Measurements from ENCODE around the gene VSIR.

The VSIR gene

GRCh38 chr10:71711052-71711623 is 62.2 kb downstream of the VSIR start:
- no peak for DNase-seq

- DNase-seq, result no peak
Measured at GRCh38 chr10:71710519-71710918, 62.8 kb downstream of the VSIR start.

DNA sequence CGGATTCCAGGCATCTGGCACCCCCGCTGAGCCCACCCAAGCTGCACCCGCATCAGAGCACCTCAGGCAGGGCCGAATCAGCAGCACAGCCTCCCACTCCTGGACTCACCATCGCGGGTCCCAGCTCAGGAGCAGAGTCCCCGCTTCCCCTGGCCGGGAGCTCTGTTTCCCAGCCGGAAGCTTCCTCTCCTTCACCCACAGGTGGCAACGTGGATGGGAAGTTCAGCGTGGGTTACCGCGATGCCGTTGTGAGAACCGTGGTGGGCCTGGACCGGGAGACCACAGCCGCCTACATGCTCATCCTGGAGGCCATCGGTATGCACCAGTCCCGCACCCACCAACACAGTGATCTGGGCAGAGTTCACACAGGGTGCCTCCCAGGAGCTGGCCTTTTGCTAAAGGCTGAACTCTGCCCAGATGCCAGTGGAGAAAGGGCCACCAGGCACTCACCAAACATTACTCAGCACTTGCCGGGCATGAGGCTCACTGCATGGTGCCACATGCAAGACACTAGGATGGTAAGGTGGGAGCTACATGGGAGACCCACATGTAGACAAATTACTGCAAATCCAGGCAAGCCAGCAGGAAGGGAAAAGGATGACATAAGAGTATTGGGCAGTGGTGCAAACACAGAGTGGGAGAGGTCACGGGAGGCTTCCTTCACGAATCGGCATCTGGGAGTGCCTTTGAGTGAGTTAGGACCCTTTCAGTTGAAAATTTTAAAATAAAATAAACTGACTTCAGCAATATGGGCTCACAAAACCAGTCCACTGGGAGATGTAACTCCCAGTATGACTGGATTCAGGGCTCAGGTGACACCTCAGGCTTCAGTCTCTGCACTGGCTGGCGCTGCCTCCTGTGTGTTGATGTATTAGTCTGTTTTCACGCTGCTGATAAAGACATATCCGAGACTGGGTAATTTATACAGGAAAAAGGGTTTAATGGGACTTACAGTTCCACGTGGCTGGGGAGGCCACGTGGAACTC is 64.1 kb downstream of the VSIR start:
- no peak for DNase-seq

DNA sequence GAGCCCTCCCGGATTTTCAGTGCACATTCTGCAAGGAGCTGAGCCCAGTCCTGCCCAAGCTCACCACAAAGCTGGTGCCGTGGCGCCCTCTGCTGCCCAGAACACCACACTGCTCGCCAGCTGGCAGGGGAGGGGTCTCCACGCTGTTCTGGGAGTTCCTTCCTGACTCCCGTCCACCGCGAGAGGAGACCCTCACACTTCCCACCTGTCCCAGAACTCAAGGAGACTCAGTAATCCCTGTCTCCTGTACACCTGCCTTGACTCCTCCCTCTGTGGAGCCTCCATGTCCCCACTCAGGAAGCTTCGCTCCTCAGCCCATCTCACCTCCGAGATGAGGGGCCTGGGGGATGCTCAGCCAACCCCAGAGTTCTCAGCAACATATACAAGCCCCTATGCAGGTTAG is 65.0 kb downstream of the VSIR start:
- no peak for DNase-seq

DNA sequence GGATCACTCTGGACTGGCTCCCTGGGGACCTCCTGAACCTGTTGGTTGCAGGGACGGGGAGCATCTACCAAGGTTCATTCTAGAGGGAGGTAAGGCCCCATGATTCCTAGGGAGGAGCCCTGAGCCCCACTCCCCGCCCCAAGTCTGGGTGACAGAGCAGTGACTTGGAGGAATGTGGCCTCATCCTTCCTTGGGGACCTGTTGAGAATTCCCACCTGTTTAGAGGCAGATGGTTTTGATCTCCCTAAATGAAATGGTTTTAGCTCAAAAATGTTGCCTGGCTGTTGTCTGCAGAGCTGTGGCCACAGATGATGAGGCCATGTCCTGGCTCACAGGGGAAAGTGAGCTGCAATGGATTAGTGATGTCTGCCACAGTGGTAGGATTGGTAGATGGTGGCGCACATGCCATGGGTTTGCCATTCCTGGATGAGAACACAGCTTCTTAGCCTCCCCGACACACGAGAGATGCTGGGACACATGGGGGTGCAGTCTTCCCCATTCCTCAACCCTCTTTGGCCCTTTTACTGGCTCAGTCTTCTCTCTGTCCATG is 66.0 kb downstream of the VSIR start:
- DNase-seq, result no peak

GRCh38 chr10:71706216-71707121 is 66.9 kb downstream of the VSIR start:
- no peak for DNase-seq

GRCh38 chr10:71705582-71705981 is 67.7 kb downstream of the VSIR start:
- DNase-seq, result no peak

DNA sequence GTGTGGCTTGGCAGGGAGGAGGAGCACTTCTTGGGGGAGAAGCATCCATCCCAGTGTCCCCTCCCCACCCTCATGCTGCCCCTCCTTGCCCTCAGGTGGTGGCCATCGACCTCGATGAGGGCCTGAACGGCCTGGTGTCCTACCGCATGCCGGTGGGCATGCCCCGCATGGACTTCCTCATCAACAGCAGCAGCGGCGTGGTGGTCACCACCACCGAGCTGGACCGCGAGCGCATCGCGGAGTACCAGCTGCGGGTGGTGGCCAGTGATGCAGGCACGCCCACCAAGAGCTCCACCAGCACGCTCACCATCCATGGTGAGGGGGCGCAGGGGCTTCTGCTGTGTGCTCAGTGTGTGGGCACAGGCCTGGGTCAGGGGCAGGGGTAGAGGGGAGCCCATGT is 68.5 kb downstream of the VSIR start:
- DNase-seq, result no peak

DNA sequence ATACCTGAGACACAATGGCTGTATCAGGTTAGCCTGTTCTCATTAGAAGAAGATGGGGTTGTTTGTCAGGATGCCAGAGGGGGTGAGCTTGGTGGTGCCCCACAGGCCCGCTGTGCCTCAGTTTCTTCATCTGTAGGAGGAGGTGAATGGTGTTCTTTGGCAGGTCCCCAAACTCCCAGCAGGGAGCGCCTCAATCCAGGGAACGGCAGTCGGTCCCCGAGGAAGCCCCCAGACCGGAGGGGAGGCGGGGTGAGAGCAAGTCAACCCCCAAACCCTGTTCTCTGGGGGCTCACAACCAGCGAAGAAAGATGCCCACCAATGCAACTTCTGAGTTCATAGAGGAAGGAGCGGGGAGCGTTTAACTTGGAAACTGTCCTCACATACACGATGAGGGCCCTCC is 69.7 kb downstream of the VSIR start:
- no peak for DNase-seq

- DNase-seq, result no peak
Measured at GRCh38 chr10:71701496-71702132, 71.7 kb downstream of the VSIR start.

DNA sequence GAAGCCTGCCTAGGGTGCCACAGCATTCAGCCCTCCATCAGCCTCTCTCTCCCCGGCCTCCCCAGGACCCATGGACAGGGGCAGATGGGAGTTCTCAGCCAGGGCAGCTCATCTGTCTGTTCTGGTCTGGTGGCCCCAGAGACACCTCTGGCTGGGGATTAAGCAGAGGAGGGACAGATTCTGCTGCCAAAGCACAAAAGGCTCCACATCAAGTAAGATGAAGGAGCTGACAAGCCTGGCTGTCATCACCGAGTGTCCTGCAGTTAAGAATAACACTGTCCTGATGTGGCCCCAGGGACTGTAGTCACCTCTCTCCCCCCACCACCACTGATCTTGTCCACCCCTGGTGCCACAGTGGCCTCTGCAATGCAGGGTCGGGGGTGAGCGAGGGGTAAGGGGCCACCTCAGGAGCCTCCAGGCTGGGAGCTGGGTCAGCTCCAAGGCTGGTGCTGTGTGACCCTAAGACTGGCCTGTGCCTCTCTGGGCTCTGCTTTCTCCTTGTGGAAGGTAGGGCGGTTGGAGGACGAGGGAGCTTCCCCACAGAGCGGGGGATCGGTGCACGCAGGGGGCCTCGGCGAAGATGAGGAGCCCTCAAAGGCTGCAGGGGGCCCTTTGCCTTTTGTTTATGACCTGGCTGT is 72.5 kb downstream of the VSIR start:
- DNase-seq, result no peak

- DNase-seq, result no peak
Measured at GRCh38 chr10:71698737-71699136, 74.6 kb downstream of the VSIR start.

GRCh38 chr10:71697938-71698709 is 75.2 kb downstream of the VSIR start:
- no peak for DNase-seq
